ENCODE data around the gene VSTM5. TPM values are rescaled to one million over a fixed set of nuclear protein-coding genes. Genes with fewer than 3 reads are reported as not detected.

VSTM5 gene
- total RNA-seq, 1 experiment from 2014 or later, result not detected

DNA sequence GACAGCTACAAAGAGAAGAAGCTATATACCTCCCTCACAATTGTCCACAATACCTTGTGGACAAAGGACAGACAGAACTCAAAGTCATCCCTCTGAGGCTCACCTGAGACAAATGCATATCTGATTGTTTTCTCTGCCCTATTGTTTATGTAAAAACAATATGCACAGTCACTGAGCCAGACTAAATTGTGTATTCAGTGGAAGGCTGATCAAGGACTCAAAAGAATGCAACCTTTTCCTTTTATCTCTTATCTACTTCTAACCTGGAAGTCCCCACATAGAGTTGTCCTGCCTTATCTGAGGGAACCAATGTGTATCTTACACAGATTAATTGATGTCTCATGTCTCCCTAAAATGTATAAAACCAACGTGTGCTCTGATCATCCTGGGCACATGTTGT, 80.3 kb downstream of the VSTM5 start:
- POLR2A ChIA-PET, result interaction anchor here (2.1 kb wide), 1 partner anchor 29 kb away, joined by 7 read pairs; the partner anchor contains the start of genes C11orf54 and TAF1D
- TF ChIP-seq SP1 (IDR thresholded peaks at IDR 0.05; ENCODE audit: low read depth) (no peak), EGR1 (IDR thresholded peaks at IDR 0.05; ENCODE audit: low read depth) (no peak), ELF1 (IDR thresholded peaks at IDR 0.05; ENCODE audit: borderline replicate concordance, low read depth) (no peak), RAD21 (IDR thresholded peaks at IDR 0.05; ENCODE audit: low read depth) (no peak), YY1 (IDR thresholded peaks at IDR 0.05; ENCODE audit: extremely low read depth, insufficient replicate concordance, low read depth, low read length) (no peak), JUND (IDR thresholded peaks at IDR 0.05) (no peak), CBX3 (IDR thresholded peaks at IDR 0.05; ENCODE audit: low read depth) (no peak), CEBPB (IDR thresholded peaks at IDR 0.05; ENCODE audit: low read depth) (no peak), MAX (IDR thresholded peaks at IDR 0.05) (no peak), EZH2phosphoT487 (IDR thresholded peaks at IDR 0.05; ENCODE audit: borderline replicate concordance) (no peak), TCF7L2 (IDR thresholded peaks at IDR 0.05; ENCODE audit: borderline replicate concordance, extremely low read depth, insufficient read depth, insufficient read length) (no peak)
- TF ChIP-seq, protein P1, sequence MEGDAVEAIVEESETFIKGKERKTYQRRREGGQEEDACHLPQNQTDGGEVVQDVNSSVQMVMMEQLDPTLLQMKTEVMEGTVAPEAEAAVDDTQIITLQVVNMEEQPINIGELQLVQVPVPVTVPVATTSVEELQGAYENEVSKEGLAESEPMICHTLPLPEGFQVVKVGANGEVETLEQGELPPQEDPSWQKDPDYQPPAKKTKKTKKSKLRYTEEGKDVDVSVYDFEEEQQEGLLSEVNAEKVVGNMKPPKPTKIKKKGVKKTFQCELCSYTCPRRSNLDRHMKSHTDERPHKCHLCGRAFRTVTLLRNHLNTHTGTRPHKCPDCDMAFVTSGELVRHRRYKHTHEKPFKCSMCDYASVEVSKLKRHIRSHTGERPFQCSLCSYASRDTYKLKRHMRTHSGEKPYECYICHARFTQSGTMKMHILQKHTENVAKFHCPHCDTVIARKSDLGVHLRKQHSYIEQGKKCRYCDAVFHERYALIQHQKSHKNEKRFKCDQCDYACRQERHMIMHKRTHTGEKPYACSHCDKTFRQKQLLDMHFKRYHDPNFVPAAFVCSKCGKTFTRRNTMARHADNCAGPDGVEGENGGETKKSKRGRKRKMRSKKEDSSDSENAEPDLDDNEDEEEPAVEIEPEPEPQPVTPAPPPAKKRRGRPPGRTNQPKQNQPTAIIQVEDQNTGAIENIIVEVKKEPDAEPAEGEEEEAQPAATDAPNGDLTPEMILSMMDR (IDR thresholded peaks at IDR 0.05 in 2 of 3, conservative IDR thresholded peaks at IDR 0.05 in 1 of 3; ENCODE audit: borderline replicate concordance in 1 of 3, insufficient read depth in 1 of 3, low read depth in 2 of 3, low read length in 2 of 3), result no peak
- no TSS peak for BruUV-seq (replicated peaks)
- H3K9me3 ChIP-seq (ENCODE audit: control insufficient read depth in 1 of 2, insufficient read depth in 1 of 2, low read depth in 1 of 2, low read length in 2 of 2), result no peaks in the 10 kb centered on the region
- H3K9me2 ChIP-seq (ENCODE audit: insufficient read depth), result no peaks in the 10 kb centered on the region
- no peaks in the 10 kb centered on the region for H3K79me2 ChIP-seq (ENCODE audit: insufficient read depth, low read length)
- H4K20me1 ChIP-seq (ENCODE audit: insufficient read depth), result no peaks in the 10 kb centered on the region
- H3K9ac ChIP-seq (ENCODE audit: low read length), result no peak overlapping the region
- no peak overlapping the region for H2AFZ ChIP-seq (ENCODE audit: low read depth, low read length, poor library complexity, severe bottlenecking)
- H3K36me3 ChIP-seq (ENCODE audit: control insufficient read depth in 1 of 2, insufficient read depth in 2 of 2, low read length in 2 of 2), result no peaks in the 10 kb centered on the region
- no peak overlapping the region for H3K4me3 ChIP-seq (replicated peaks in 1 of 2; ENCODE audit: low read depth in 1 of 2, low read length in 2 of 2)
- H3K27me3 ChIP-seq (ENCODE audit: insufficient read depth, low read length), result no peaks in the 10 kb centered on the region
- DNase-seq (ENCODE audit: low read depth, low spot score) (no peak), ATAC-seq (no peak)
- no peaks in the 10 kb centered on the region for H3K4me1 ChIP-seq (ENCODE audit: control insufficient read depth in 1 of 2, insufficient read depth in 2 of 2, low read length in 2 of 2)
- H3K4me2 ChIP-seq (ENCODE audit: low read length), result no peak overlapping the region
- RAD21 ChIA-PET (ENCODE audit: low non-redundant PET in 1 of 2, low total read pairs in 2 of 2, uncharacterized antibody in 2 of 2, unreplicated experiment in 2 of 2), result no interaction called here
- intact Hi-C loops (cut with micrococcal nuclease), result no loop called here
- no peak overlapping the region for H3K27ac ChIP-seq (ENCODE audit: low read depth, low read length)
- CTCF ChIA-PET, result no interaction called here

Other genes with a start within 250 kb of the VSTM5 start
- 17.7 TPM for gene CEP295, start 188.9 kb downstream of the VSTM5 start, total RNA-seq (2021; ENCODE audit: unreplicated experiment)
- gene TAF1D, start 109.1 kb downstream of the VSTM5 start, total RNA-seq (2021; ENCODE audit: unreplicated experiment), result 267 TPM
- gene C11orf54, start 108.9 kb downstream of the VSTM5 start, total RNA-seq (2021; ENCODE audit: unreplicated experiment), result 26.1 TPM
- 41.1 TPM for gene MED17, start 66.3 kb downstream of the VSTM5 start, total RNA-seq (2021; ENCODE audit: unreplicated experiment)
- gene HEPHL1, start 170.7 kb upstream of the VSTM5 start, total RNA-seq (2021; ENCODE audit: unreplicated experiment), result not detected

Data from HCT116 (cell line).